ENCODE measurements around the gene DPP4. TPM values are rescaled to one million over a fixed set of nuclear protein-coding genes. Genes with fewer than 3 reads are reported as not detected.
"Not testable (repeated sequence)": the region's sequence is repeated elsewhere in the genome, so short reads cannot be mapped to it uniquely, and the experiment has no call there.

The DPP4 gene
- total RNA-seq, 1 donor from 2014 or later, result 55.9 TPM

GRCh38 chr2:161956738-161957137, 117.3 kb downstream of the DPP4 start:
- TF ChIP-seq CTCF (conservative IDR thresholded peaks at IDR 0.05), result no peak
- Mint-ChIP-seq H3K4me1 (ENCODE audit: unreplicated experiment) (no peaks in the 10 kb centered on the region), H3K27me3 (peaks cover 11% of the 10 kb centered on the region), H3K4me3 (no peak overlapping the region), H3K36me3 (no peaks in the 10 kb centered on the region), H3K9me3 (peaks cover 5% of the 10 kb centered on the region), H3K27ac (no peak overlapping the region)
- DNase-seq (ENCODE audit: extremely low spot score, unreplicated experiment), result no peak

- Mint-ChIP-seq H3K4me3 (no peak overlapping the region), H3K4me1 (ENCODE audit: unreplicated experiment) (no peaks in the 10 kb centered on the region), H3K36me3 (no peaks in the 10 kb centered on the region), H3K27me3 (peaks cover 11% of the 10 kb centered on the region), H3K27ac (no peak overlapping the region), H3K9me3 (peaks cover 5% of the 10 kb centered on the region)
- DNase-seq (ENCODE audit: extremely low spot score, unreplicated experiment), result no peak
- no peak for TF ChIP-seq CTCF (conservative IDR thresholded peaks at IDR 0.05)
Observed at GRCh38 chr2:161955211-161955610, 118.8 kb downstream of the DPP4 start.

GRCh38 chr2:161954103-161954502, 119.9 kb downstream of the DPP4 start:
- H3K27ac Mint-ChIP-seq, result no peak overlapping the region
- no peaks in the 10 kb centered on the region for H3K9me3 Mint-ChIP-seq
- TF ChIP-seq CTCF (conservative IDR thresholded peaks at IDR 0.05), result no peak
- DNase-seq (ENCODE audit: extremely low spot score, unreplicated experiment), result no peak
- H3K36me3 Mint-ChIP-seq, result no peaks in the 10 kb centered on the region
- peaks cover 11% of the 10 kb centered on the region for H3K27me3 Mint-ChIP-seq
- no peak overlapping the region for H3K4me3 Mint-ChIP-seq
- H3K4me1 Mint-ChIP-seq (ENCODE audit: unreplicated experiment), result no peaks in the 10 kb centered on the region

- peaks cover 11% of the 10 kb centered on the region for H3K27me3 Mint-ChIP-seq
- H3K36me3 Mint-ChIP-seq; H3K4me1 Mint-ChIP-seq (ENCODE audit: unreplicated experiment); H3K27ac Mint-ChIP-seq; H3K9me3 Mint-ChIP-seq; DNase-seq (ENCODE audit: extremely low spot score, unreplicated experiment); H3K4me3 Mint-ChIP-seq: not testable (repeated sequence)
Observed at GRCh38 chr2:161953367-161953766, 120.6 kb downstream of the DPP4 start.

- Mint-ChIP-seq H3K27ac (no peak overlapping the region), H3K4me3 (no peak overlapping the region), H3K4me1 (ENCODE audit: unreplicated experiment) (no peaks in the 10 kb centered on the region), H3K36me3 (no peaks in the 10 kb centered on the region), H3K27me3 (peaks cover 16% of the 10 kb centered on the region), H3K9me3 (no peaks in the 10 kb centered on the region)
- no peak for TF ChIP-seq CTCF (conservative IDR thresholded peaks at IDR 0.05)
- no peak for DNase-seq (ENCODE audit: extremely low spot score, unreplicated experiment)
Observed at GRCh38 chr2:161952783-161953191, 121.2 kb downstream of the DPP4 start.

- H3K27ac Mint-ChIP-seq, result no peak overlapping the region
- no peak for TF ChIP-seq CTCF (conservative IDR thresholded peaks at IDR 0.05)
- H3K4me3 Mint-ChIP-seq, result no peak overlapping the region
- H3K36me3 Mint-ChIP-seq, result no peaks in the 10 kb centered on the region
- DNase-seq (ENCODE audit: extremely low spot score, unreplicated experiment), result no peak
- no peaks in the 10 kb centered on the region for H3K9me3 Mint-ChIP-seq
- H3K27me3 Mint-ChIP-seq, result peaks cover 16% of the 10 kb centered on the region
- no peaks in the 10 kb centered on the region for H3K4me1 Mint-ChIP-seq (ENCODE audit: unreplicated experiment)
Observed at GRCh38 chr2:161947836-161948235, 126.2 kb downstream of the DPP4 start.
